SK-MEL-5 (cell line): ENCODE data around the gene DCANP1. TPM values are rescaled to one million over a fixed set of nuclear protein-coding genes. Genes with fewer than 3 reads are reported as not detected.

Source experiments
- DNase-seq: peaks from one replicate; pipeline ENCODE4 v3.0.0-alpha.2; 2016; ENCODE audit warnings: low read depth, low spot score
- in situ Hi-C: cut with HindIII; loops from 2 replicates; pipeline ENCODE4 v1.10.0; 2016; ENCODE audit warnings: low sequenced_read_pairs, high pct_unique_total_duplicates, low pct_unique_long_range_greater_than_20kb
- total RNA-seq: library from RNA; depleted of rRNA; stranded (reverse); fragments of >200 nt; shearing (Covaris generic); gene quantifications from 2 replicates; pipeline ENCODE4 v1.2.3, GENCODE V29; 2014

The DCANP1 gene
- total RNA-seq, 1 experiment from 2014 or later: not detected

- DNase-seq: peak; percentile 21
- in situ Hi-C loops: no loop called here
Observed at GRCh38 chr5:135437796-135438560, 9.2 kb downstream of the DCANP1 start.

DNA sequence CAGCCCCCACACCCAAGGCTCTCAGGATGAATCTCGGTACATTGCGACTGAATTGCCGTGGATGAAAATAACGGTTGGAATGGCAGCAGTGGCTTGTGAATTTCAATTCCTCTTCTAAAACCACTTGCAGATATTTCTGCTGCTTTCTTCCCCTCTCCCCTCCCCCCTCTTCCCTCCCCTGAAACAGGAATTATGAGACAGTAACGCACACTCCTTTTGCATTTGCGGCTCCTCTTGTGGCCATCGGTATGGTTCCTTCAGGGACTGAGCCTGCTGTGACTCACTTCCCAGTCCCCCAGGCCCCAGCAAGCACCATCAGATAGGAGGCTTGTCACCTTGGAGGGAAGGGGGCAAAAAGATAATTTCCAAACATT, 9.7 kb downstream of the DCANP1 start:
- in situ Hi-C loops: no loop called here
- DNase-seq: no peak

- no peak for DNase-seq
- in situ Hi-C loops: no loop called here
Observed at GRCh38 chr5:135436951-135437418, 10.2 kb downstream of the DCANP1 start.

DNA sequence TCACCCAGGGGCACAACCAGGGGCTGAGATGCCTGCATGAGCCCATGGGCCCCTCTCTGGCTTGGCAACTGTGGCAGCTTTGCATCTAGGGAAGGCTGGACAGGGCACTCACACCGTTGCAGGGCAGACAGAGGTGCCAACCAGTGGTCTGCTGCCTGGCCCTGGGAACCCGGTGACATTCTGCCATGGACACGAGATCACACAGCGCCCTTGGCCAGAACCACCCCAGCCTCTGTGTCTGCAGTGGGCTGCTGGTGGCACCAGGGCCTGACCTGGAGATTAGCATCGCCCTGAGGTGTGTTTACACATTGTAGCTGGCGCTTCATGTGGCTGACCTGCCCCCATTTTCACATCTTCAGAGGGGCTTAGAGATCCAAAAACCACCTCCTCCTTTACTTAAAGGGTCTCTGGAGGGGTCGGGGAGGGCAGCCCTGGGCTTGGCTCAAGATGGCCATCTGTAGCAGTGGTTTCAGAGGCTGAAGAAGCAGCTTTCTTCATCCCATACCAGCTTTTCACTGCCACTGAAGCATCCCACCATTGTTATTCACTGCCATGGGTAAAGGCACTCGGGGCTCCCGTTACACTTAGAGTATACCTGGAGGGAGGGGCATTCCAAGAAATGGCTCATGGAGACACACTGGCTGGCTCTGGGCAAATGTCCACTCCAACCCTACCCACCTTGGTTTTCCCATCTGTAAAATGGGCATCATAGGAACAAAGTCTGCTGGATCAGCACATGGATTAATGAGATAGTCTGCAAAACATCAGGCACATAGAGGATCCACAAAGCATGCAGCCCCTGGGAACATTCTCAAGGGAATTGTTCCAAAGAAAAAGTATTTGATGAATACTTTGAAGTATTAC, 11.4 kb downstream of the DCANP1 start:
- in situ Hi-C loops: no loop called here

GRCh38 chr5:135434591-135435466, 12.3 kb downstream of the DCANP1 start:
- no peak for DNase-seq
- in situ Hi-C loops: no loop called here

More for the DNA sequence above, 11.4 kb downstream of the DCANP1 start:
- no peak for DNase-seq

DNA sequence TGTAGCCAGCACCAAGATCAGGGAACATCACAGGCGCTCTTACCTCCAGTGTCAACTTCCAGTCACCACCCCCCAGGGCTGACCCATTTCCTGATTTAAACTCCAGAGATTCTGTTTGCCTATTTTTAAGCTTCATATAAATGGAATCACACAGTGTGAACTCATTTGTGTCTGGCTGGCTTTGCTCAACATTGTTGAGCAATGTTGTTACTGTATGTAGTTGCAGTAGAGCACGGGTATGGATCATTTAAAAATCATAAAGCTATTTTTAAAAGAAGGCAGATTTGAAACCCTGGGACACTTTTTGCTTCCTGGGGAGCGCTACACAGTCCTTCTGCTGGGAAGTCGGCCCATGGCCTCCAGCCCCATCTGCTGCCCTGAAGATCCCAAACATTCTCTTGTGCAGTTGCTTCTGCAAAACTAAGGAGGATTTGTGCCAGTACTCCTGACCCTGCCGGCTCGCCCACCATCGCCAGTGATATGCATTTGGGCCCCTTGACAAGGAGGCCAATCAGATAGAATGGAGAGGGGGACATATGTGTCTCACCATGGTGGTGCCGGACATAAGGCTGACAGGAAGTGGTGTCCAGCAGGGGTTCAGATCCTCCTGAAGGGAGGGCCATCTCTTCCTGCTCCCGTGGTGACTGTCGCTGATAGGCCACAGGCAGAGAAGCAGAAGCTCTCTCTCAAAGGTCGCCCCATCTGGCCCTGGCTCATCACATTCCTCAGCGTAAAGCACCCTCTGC, 13.3 kb downstream of the DCANP1 start:
- in situ Hi-C loops: no loop called here
- no peak for DNase-seq

DNA sequence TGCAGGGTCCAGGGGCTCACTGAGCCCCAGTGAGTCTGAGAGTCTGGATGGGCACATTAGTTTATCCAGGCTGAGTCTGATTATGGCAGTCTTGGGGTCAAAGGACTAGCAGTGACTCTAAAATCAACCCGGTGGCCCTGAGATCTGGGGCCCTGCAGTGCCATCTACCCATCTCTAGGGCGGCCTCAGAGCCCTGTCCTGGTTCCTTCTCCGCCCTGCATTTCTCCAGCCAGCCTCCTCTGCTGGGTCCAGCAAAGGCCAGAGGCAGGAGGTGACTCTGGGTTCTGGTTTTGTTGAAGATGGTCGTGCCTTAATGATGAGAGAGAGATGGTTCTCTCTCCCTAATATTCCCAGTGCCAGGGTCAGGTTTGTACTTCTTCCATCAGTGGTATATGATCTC, 15.0 kb downstream of the DCANP1 start:
- no peak for DNase-seq
- in situ Hi-C loops: no loop called here

- DNase-seq: no peak
- in situ Hi-C loops: no loop called here
Observed at GRCh38 chr5:135430135-135430437, 17.1 kb downstream of the DCANP1 start.

GRCh38 chr5:135429301-135430134, 17.6 kb downstream of the DCANP1 start:
- no peak for DNase-seq
- in situ Hi-C loops: no loop called here

GRCh38 chr5:135428586-135428985, 18.6 kb downstream of the DCANP1 start:
- no peak for DNase-seq
- in situ Hi-C loops: no loop called here

GRCh38 chr5:135426102-135427082, 20.8 kb downstream of the DCANP1 start:
- DNase-seq: peak; percentile 72
- in situ Hi-C loops: no loop called here

DNA sequence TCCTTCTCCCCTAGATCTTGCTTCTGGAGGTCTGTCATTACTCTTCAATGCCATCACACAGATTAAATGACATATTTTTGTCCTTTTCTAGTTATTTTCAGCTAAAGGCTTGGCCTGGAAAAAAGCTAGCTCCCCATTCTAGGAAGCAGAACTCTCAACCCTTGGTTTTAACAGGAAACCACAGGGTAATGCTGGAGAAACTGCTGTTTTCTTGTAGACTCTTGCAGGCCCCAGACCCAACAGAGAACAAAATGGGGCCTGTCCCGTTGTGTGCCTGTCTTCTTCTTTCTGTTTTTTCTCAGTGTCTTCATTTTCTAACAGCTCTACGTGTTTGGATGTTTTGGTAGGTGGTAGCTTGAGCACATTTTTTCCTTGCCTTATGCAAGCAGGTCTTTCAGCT, 21.5 kb downstream of the DCANP1 start:
- no peak for DNase-seq
- in situ Hi-C loops: no loop called here

DNA sequence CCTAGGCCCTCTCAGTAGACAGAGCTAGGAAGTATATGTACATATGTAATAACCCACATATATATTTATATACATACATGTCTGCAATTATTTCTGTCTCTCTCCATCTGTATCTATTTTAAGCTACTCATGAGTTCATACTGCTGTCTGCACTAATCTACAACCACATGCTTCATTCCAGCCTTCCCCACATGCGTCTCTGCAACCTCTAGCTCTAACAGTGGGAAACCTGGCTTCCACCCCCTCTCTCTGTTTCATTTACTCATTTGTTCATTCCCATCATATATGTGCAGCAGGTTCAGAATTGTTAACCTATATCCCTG, 23.3 kb downstream of the DCANP1 start:
- no peak for DNase-seq
- in situ Hi-C loops: no loop called here

DNA sequence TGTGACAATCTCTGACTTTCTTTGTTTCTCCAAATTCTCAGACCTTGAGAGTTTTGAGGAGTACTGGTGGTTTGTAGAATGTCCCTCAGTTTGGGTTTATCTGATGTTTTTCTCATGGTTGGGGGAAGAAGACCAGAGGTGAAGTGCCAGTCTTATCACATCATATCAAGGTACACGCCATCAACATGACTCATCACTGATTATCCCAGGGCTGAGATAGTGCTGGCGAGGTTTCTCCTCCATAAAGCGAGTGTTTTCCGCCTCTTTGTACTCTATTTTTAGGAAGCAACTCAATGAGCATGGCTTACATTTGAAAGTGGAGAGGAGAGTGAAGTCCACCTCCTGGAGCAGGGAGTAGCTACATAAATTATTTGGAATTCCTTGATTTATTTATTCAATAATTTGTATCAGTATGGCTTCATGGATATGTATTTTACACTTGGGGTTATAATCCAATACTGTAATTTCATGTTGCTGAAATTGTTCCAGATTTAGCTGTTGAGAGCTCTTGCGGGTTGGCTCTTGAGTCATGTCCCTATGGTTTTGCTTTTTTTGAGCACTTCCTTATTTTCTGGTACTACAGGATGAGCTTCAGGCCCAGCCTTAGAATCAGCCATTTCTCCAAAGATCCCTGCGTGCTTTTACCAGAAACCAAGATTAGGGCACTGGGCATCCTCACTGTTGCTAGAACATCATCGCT, 23.9 kb downstream of the DCANP1 start:
- in situ Hi-C loops: no loop called here
- no peak for DNase-seq

GRCh38 chr5:135422419-135422818, 24.7 kb downstream of the DCANP1 start:
- DNase-seq: no peak
- in situ Hi-C loops: no loop called here
